Small intestine (tissue), 7 donors: Measurements from ENCODE around the gene CCNY. TPM values are rescaled to one million over a fixed set of nuclear protein-coding genes. Genes with fewer than 3 reads are reported as not detected.
"Not testable (repeated sequence)": the region's sequence is repeated elsewhere in the genome, so short reads cannot be mapped to it uniquely, and the experiment has no call there.

ENCODE experiments used
- DNase-seq, 2 donors: peaks; one replicate each; pipeline versions ENCODE4 v3.0.0 to v3.0.0-alpha.2; 2013
- FAIRE-seq: peaks from 2 replicates; lab custom pipeline; 2012; peaks lifted over from hg19 to GRCh38; lab: Jason Lieb, UNC
- H3K27ac ChIP-seq, 3 donors: one replicate each; pipeline ENCODE4 v1.5.1; 2013; ENCODE audit warnings: low read length in 2 of 3, mild to moderate bottlenecking in 2 of 3, control low read depth in 1 of 3, inconsistent platforms in 1 of 3, low read depth in 1 of 3, moderate library complexity in 1 of 3
- H3K27me3 ChIP-seq, 3 donors: one replicate each; pipeline ENCODE4 v1.6.1; 2013; ENCODE audit warnings: low read length in 3 of 3, inconsistent platforms in 1 of 3; ENCODE audit not compliant: control insufficient read depth in 3 of 3, insufficient read depth in 3 of 3
- H3K36me3 ChIP-seq, 3 donors: one replicate each; pipeline ENCODE4 v1.6.1; 2013; ENCODE audit warnings: low read length in 3 of 3, inconsistent platforms in 1 of 3, low read depth in 1 of 3, mild to moderate bottlenecking in 1 of 3, moderate library complexity in 1 of 3; ENCODE audit not compliant: control insufficient read depth in 3 of 3, insufficient read depth in 2 of 3
- H3K4me1 ChIP-seq, 3 donors: one replicate each; pipeline ENCODE4 v1.6.1; 2013; ENCODE audit warnings: low read length in 2 of 3, inconsistent platforms in 1 of 3, low read depth in 1 of 3, mild to moderate bottlenecking in 1 of 3, moderate library complexity in 1 of 3; ENCODE audit not compliant: control insufficient read depth in 3 of 3, insufficient read depth in 2 of 3
- H3K4me3 ChIP-seq, 3 donors: one replicate each; pipeline ENCODE4 v1.5.1; 2013; ENCODE audit warnings: low read length in 3 of 3, control low read depth in 1 of 3, inconsistent platforms in 1 of 3, low read depth in 1 of 3, mild to moderate bottlenecking in 1 of 3, moderate library complexity in 1 of 3
- H3K9me3 ChIP-seq, 2 donors: one replicate each; pipeline ENCODE4 v1.6.1; 2013; ENCODE audit warnings: low read depth in 1 of 2, low read length in 1 of 2; ENCODE audit not compliant: control insufficient read depth in 2 of 2, insufficient read depth in 1 of 2
- WGBS, 3 donors: extraction: QIAGEN DNeasy Blood & Tissue Kit; methylation state at CpG; one replicate each; pipeline ENCODE4 v1.1.7; 2013; 5-methylcytosine and 5-hydroxymethylcytosine counted together
- polyA plus RNA-seq, 4 donors: library from polyadenylated mRNA; stranded (reverse) in 3 of 4; unstranded in 1 of 4; fragments of 200-250 nt in 3 of 4; fragments of 120-200 nt in 1 of 4; gene quantifications; one replicate each; pipeline versions ENCODE4 v1.2.1 to v1.2.3, GENCODE V29; 2013
- donor health status: healthy with polysubstance abuse.
- donor health status: control.
- donor health status: control.
- donor health status: Bipolar disorder and iron deficiency.
- donor health status: healthy.

The CCNY gene
- polyA plus RNA-seq, 4 donors, result 26.7 to 50.2 (median 32.3) TPM

- Histone ChIP-seq H3K36me3 (peaks cover 0 to 2% (median 0%) of the 10 kb centered on the region in 3 donors), H3K9me3 (no peaks in the 10 kb centered on the region), H3K27me3 (no peaks in the 10 kb centered on the region), H3K4me3 (no peak overlapping the region), H3K27ac (no peak overlapping the region), H3K4me1 (peaks cover 3 to 26% (median 24%) of the 10 kb centered on the region in 3 donors)
- DNase-seq (no peak), FAIRE-seq (no peak)
- 81 to 96% (median 94%) methylated on average over 2 of the region's 2 CpGs for WGBS, 3 donors
Observed at GRCh38 chr10:35353395-35353794, 17.1 kb downstream of the CCNY start.

DNA sequence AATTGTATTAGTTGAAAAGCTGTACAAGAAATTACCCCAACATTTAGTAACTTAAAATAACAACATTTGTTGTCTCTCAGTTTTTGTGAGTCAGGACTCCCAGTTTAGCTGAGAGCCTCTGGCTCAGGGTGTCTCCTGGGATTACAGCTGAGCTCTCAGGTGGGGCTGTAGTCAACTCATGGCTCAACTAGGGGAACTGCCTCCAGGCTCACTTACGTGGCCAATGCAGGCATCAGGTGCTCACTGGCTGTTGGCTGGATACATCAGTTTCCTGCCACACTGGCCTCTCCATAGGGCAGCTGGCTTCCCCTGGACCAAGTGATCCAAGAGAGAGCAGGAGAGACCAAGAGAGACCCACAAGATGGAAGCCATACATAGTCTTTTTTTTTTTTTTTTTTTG is 17.5 kb downstream of the CCNY start:
- no peak overlapping the region for H3K4me3 ChIP-seq
- DNase-seq (no peak), FAIRE-seq (no peak)
- no peaks in the 10 kb centered on the region for H3K9me3 ChIP-seq
- peak overlapping the region in 1 of 3 donors; percentile 14 for H3K27ac ChIP-seq
- 83 to 90% (median 86%) methylated on average over 1 of the region's 1 CpG for WGBS, 3 donors
- no peaks in the 10 kb centered on the region for H3K27me3 ChIP-seq
- peaks cover 3 to 26% (median 24%) of the 10 kb centered on the region in 3 donors for H3K4me1 ChIP-seq
- peaks cover 0 to 1% (median 0%) of the 10 kb centered on the region in 3 donors for H3K36me3 ChIP-seq

- not testable (repeated sequence) for FAIRE-seq, H3K9me3 ChIP-seq, H3K27me3 ChIP-seq, H3K4me3 ChIP-seq, H3K27ac ChIP-seq, H3K36me3 ChIP-seq
- H3K4me1 ChIP-seq, result peaks cover 3 to 22% (median 22%) of the 10 kb centered on the region in 3 donors
- peak in 1 of 2 donors; percentile 66 for DNase-seq
- WGBS, 3 donors, result 54 to 80% (median 72%) methylated on average over 9 of the region's 9 CpGs
Observed at GRCh38 chr10:35354257-35354656, 17.9 kb downstream of the CCNY start.

GRCh38 chr10:35355971-35356724 is 19.8 kb downstream of the CCNY start:
- Histone ChIP-seq H3K36me3 (peaks cover 0 to 6% (median 0%) of the 10 kb centered on the region in 3 donors), H3K9me3 (no peaks in the 10 kb centered on the region), H3K27me3 (no peaks in the 10 kb centered on the region), H3K27ac (no peak overlapping the region), H3K4me1 (peaks cover 3 to 19% (median 14%) of the 10 kb centered on the region in 3 donors), H3K4me3 (no peak overlapping the region)
- FAIRE-seq, result no peak
- WGBS, 3 donors, result 76 to 84% (median 80%) methylated on average over 9 of the region's 9 CpGs
- no peak for DNase-seq

DNA sequence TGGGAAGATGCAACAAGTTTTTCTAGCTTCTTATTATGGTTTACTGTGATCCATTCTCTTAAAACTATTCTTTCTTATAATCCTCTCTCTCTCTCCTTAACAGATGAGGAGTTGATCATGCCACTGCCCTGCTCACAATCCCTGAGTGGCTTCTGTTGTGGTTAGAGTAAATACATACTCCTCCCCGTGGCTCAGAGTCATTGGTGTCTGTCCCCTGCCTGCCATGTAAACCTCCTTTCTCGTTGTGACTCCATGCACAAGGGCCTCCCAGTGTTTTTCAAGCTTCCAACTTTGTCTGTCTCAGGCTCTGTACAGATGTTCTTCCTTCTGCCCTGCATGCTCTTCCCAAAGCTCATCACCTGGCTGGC is 20.4 kb downstream of the CCNY start:
- no peak overlapping the region for H3K4me3 ChIP-seq
- DNase-seq (no peak), FAIRE-seq (no peak)
- WGBS, 3 donors, result 31 to 47% (median 38%) methylated on average over 2 of the region's 2 CpGs
- H3K27me3 ChIP-seq, result no peaks in the 10 kb centered on the region
- no peaks in the 10 kb centered on the region for H3K9me3 ChIP-seq
- H3K27ac ChIP-seq, result no peak overlapping the region
- peaks cover 3 to 18% (median 14%) of the 10 kb centered on the region in 3 donors for H3K4me1 ChIP-seq
- peaks cover 0 to 6% (median 0%) of the 10 kb centered on the region in 3 donors for H3K36me3 ChIP-seq

- no peak overlapping the region for H3K27ac ChIP-seq
- no peak overlapping the region for H3K4me3 ChIP-seq
- H3K4me1 ChIP-seq, result peaks cover 7 to 14% (median 8%) of the 10 kb centered on the region in 3 donors
- DNase-seq (no peak), FAIRE-seq (no peak)
- H3K27me3 ChIP-seq, result no peaks in the 10 kb centered on the region
- 73 to 82% (median 81%) methylated on average over 2 of the region's 2 CpGs for WGBS, 3 donors
- H3K9me3 ChIP-seq, result no peaks in the 10 kb centered on the region
- peaks cover 0 to 15% (median 0%) of the 10 kb centered on the region in 3 donors for H3K36me3 ChIP-seq
Observed at GRCh38 chr10:35359056-35359455, 22.7 kb downstream of the CCNY start.

- no peak overlapping the region for H3K4me3 ChIP-seq
- H3K9me3 ChIP-seq, result no peaks in the 10 kb centered on the region
- peaks cover 0 to 15% (median 0%) of the 10 kb centered on the region in 3 donors for H3K36me3 ChIP-seq
- WGBS, 3 donors, result 94 to 98% (median 96%) methylated on average over 4 of the region's 4 CpGs
- no peak overlapping the region for H3K27ac ChIP-seq
- peaks cover 7 to 13% (median 12%) of the 10 kb centered on the region in 3 donors for H3K4me1 ChIP-seq
- DNase-seq (no peak), FAIRE-seq (no peak)
- no peaks in the 10 kb centered on the region for H3K27me3 ChIP-seq
Observed at GRCh38 chr10:35359873-35360272, 23.6 kb downstream of the CCNY start.

GRCh38 chr10:35362701-35363350 is 26.5 kb downstream of the CCNY start:
- Histone ChIP-seq H3K27me3 (no peaks in the 10 kb centered on the region), H3K4me3 (no peak overlapping the region), H3K9me3 (no peaks in the 10 kb centered on the region), H3K4me1 (peaks cover 5 to 22% (median 6%) of the 10 kb centered on the region in 3 donors), H3K36me3 (peaks cover 0 to 15% (median 0%) of the 10 kb centered on the region in 3 donors), H3K27ac (no peak overlapping the region)
- no peak for FAIRE-seq
- WGBS, 3 donors, result 96% methylated on average over 31 to 41 of the region's 41 CpGs
- DNase-seq, result no peak
